ACC112 (cell line): ENCODE measurements around the gene RAP1GAP.

Experiments used
- H2AFZ ChIP-seq: fragments of 200-600 bp; sonication (generic); one replicate; pipeline ENCODE4 v1.6.0; 2017; ENCODE audit warnings: antibody characterized with exemption, low read length; ENCODE audit not compliant: unreplicated experiment
- H3K27ac ChIP-seq: fragments of 200-600 bp; sonication (generic); 2 replicates; pipeline ENCODE4 v1.5.1; 2014; ENCODE audit warnings: low read depth, mild to moderate bottlenecking, antibody characterized with exemption, low read length, moderate library complexity
- H3K27me3 ChIP-seq: fragments of 200-600 bp; sonication (generic); 2 replicates; pipeline ENCODE4 v1.6.1; 2014; ENCODE audit warnings: mild to moderate bottlenecking, antibody characterized with exemption, low read length, moderate library complexity, mixed read lengths; ENCODE audit not compliant: insufficient read depth
- H3K36me3 ChIP-seq: fragments of 200-600 bp; sonication (generic); 2 replicates; pipeline ENCODE4 v1.6.1; 2016; ENCODE audit warnings: mild to moderate bottlenecking, antibody characterized with exemption, low read length, moderate library complexity, mixed read lengths; ENCODE audit not compliant: insufficient read depth
- H3K4me1 ChIP-seq: fragments of 200-600 bp; sonication (generic); one replicate; pipeline ENCODE4 v1.6.1; 2016; ENCODE audit warnings: low read length, mixed read lengths; ENCODE audit not compliant: insufficient read depth, unreplicated experiment, control insufficient read depth
- H3K4me3 ChIP-seq: fragments of 200-600 bp; sonication (generic); 2 replicates; pipeline ENCODE4 v1.5.1; 2014; ENCODE audit warnings: mild to moderate bottlenecking, low read depth, low read length
- H3K79me2 ChIP-seq: fragments of 200-600 bp; sonication (generic); one replicate; pipeline ENCODE4 v1.6.0; 2016; ENCODE audit warnings: low read length; ENCODE audit not compliant: control insufficient read depth, unreplicated experiment, insufficient read depth

The RAP1GAP gene

GRCh38 chr1:21617126-21617738 is 51.9 kb downstream of the RAP1GAP start:
- no peaks in the 10 kb centered on the region for H3K79me2 ChIP-seq

DNA sequence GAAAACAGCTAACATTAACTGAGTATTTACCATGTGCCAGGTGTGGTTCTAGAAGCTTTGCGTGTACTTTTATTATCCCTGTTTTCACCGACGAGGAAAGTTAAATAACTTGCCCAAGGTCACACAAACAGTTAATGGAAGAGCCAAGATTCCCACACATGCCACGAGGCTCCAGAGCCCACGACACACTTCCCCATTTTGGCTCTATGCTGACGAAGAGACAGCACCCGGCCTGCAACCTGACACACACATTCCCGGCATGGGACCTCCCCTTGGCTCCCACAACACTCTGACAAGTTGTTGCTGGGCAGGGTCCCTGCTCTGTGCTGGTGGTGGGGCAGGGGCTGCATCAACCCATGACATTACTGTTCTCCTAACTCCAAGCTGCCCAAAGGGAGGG is 52.8 kb downstream of the RAP1GAP start:
- Histone ChIP-seq H3K79me2 (no peaks in the 10 kb centered on the region), H2AFZ (no peak overlapping the region), H3K4me3 (no peak overlapping the region), H3K36me3 (no peaks in the 10 kb centered on the region), H3K27me3 (peaks cover 14% of the 10 kb centered on the region; the same call in 1 of the 2 replicates), H3K4me1 (no peaks in the 10 kb centered on the region), H3K27ac (no peak overlapping the region)

More at GRCh38 chr1:21617126-21617738, 51.9 kb downstream of the RAP1GAP start:
- Histone ChIP-seq H3K27ac (no peak overlapping the region), H2AFZ (no peak overlapping the region), H3K4me1 (no peaks in the 10 kb centered on the region), H3K27me3 (peaks cover 21% of the 10 kb centered on the region; the same call in 1 of the 2 replicates), H3K36me3 (no peaks in the 10 kb centered on the region), H3K4me3 (no peak overlapping the region)

- H3K27ac ChIP-seq, result no peak overlapping the region
- no peak overlapping the region for H3K4me3 ChIP-seq
- no peaks in the 10 kb centered on the region for H3K4me1 ChIP-seq
- H3K36me3 ChIP-seq, result no peaks in the 10 kb centered on the region
- no peaks in the 10 kb centered on the region for H3K79me2 ChIP-seq
- no peaks in the 10 kb centered on the region for H3K27me3 ChIP-seq
- H2AFZ ChIP-seq, result no peak overlapping the region
Measured at GRCh38 chr1:21614419-21615115, 54.6 kb downstream of the RAP1GAP start.

- Histone ChIP-seq H3K27me3 (no peaks in the 10 kb centered on the region; the same call in 1 of the 2 replicates), H3K27ac (no peak overlapping the region), H3K4me3 (no peak overlapping the region), H3K79me2 (no peaks in the 10 kb centered on the region), H3K4me1 (no peaks in the 10 kb centered on the region), H3K36me3 (no peaks in the 10 kb centered on the region), H2AFZ (no peak overlapping the region)
Measured at GRCh38 chr1:21613072-21613867, 55.9 kb downstream of the RAP1GAP start.

GRCh38 chr1:21612057-21612456 is 57.1 kb downstream of the RAP1GAP start:
- Histone ChIP-seq H3K27me3 (no peaks in the 10 kb centered on the region; the same call in 1 of the 2 replicates), H3K4me3 (no peak overlapping the region), H3K79me2 (no peaks in the 10 kb centered on the region), H3K27ac (no peak overlapping the region), H3K4me1 (no peaks in the 10 kb centered on the region), H2AFZ (no peak overlapping the region), H3K36me3 (no peaks in the 10 kb centered on the region)

DNA sequence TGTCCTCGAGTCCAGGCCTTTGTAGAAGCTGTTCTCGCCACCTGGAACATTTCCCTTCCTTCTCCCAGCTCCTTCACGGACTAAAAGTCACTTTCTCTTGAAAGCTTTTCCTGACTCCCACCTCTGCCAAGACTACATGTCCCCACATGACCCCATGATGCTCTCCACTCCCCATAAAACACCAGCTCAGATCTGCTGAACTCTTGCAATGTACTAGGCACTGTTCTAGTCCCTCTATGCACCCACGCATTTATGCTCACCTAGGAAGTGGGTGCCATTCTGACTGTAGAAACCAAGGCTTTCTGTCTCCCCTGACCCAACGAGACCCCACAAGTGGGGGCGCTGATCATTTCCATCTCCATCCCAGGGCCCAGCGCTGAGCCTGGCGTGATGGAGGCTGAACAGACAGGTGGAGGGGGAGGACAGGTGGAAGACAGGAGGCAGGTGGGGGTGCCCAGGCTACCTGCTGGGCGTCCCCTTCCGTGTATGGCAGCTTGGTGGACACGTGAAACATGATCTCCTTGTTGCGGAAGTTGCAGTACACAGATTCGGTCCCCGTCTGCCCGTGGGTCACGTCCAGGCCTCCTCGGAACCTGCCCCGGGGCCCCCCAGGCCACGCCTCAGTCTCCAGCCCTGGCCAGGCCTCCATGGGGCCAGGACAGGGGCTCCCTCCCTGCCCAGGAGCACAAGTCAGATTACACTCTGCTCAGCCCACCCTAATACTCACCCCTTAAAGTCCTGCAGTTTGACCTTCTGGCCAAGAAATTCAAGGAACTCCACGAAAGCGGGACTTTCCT is 58.0 kb downstream of the RAP1GAP start:
- no peak overlapping the region for H3K4me3 ChIP-seq
- H2AFZ ChIP-seq, result no peak overlapping the region
- H3K79me2 ChIP-seq, result no peaks in the 10 kb centered on the region
- H3K27me3 ChIP-seq, result no peaks in the 10 kb centered on the region; the same call in 1 of the 2 replicates
- H3K27ac ChIP-seq, result no peak overlapping the region
- no peaks in the 10 kb centered on the region for H3K36me3 ChIP-seq
- H3K4me1 ChIP-seq, result no peaks in the 10 kb centered on the region

DNA sequence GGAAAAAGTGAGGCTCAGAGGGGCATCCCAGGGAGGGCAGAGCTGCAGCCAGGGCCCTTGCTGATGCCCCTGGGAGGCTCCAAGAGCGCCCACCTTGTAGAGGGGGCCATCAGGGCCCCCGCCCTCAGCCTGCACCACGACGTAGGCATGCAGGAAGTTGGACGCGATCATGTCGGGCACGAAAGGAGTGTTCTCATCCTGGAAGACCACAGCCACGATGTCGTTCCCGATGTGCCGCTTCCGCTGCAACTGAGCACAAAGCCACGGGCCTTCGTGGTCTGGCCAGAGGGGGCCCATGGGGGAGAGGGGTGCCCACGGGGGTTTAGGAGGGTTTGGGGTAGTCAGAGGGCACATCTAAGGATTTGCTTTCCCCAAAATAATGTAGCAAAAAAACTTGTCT is 59.1 kb downstream of the RAP1GAP start:
- Histone ChIP-seq H3K79me2 (no peaks in the 10 kb centered on the region), H3K36me3 (no peaks in the 10 kb centered on the region), H3K27ac (no peak overlapping the region), H2AFZ (no peak overlapping the region), H3K4me1 (no peaks in the 10 kb centered on the region), H3K4me3 (no peak overlapping the region), H3K27me3 (no peaks in the 10 kb centered on the region; the same call in 1 of the 2 replicates)

GRCh38 chr1:21608798-21609197 is 60.4 kb downstream of the RAP1GAP start:
- Histone ChIP-seq H3K27ac (no peak overlapping the region), H3K4me1 (no peaks in the 10 kb centered on the region), H2AFZ (no peak overlapping the region), H3K79me2 (no peaks in the 10 kb centered on the region), H3K27me3 (no peaks in the 10 kb centered on the region; the same call in 1 of the 2 replicates), H3K4me3 (no peak overlapping the region), H3K36me3 (no peaks in the 10 kb centered on the region)

GRCh38 chr1:21607549-21608529 is 61.3 kb downstream of the RAP1GAP start:
- Histone ChIP-seq H3K27ac (no peak overlapping the region), H3K27me3 (peaks cover 3% of the 10 kb centered on the region; the same call in 1 of the 2 replicates), H3K4me1 (no peaks in the 10 kb centered on the region), H3K36me3 (no peaks in the 10 kb centered on the region), H2AFZ (no peak overlapping the region), H3K79me2 (no peaks in the 10 kb centered on the region), H3K4me3 (no peak overlapping the region)
